HCT116 (cell line): Measurements from ENCODE around the gene MND1. TPM values are rescaled to one million over a fixed set of nuclear protein-coding genes. Genes with fewer than 3 reads are reported as not detected.

ENCODE experiments used
- ATAC-seq: fragments of 200-7000 bp; cut with Tn5 transposase; 2 replicates; pipeline ENCODE4 v1.9.1; 2020; ENCODE audit warnings: mild to moderate bottlenecking, moderate library complexity
- BruUV-seq: library from RNA; stranded (reverse); fragments of 400-500 nt; replicated peaks from 2 replicates; lab custom pipeline; 2021; lab: Mats Ljungman, UMichigan
- CTCF ChIA-PET: fragments of 300-600 bp; sonication (Branson Sonifier 250); formaldehyde crosslinking; loops from one replicate; lab custom pipeline; 2021; ENCODE audit warnings: antibody characterized with exemption; lab: Charles Lee
- POLR2A ChIA-PET: fragments of 300-600, 350-600 bp; sonication (Branson Sonifier 250); formaldehyde crosslinking; loops from one replicate; lab custom pipeline; 2021; ENCODE audit warnings: antibody characterized with exemption; lab: Charles Lee
- RAD21 ChIA-PET, 2 experiments: fragments of 300-600 bp; sonication (Branson Sonifier 250); formaldehyde crosslinking; loops; one replicate each; lab custom pipeline; 2023; ENCODE audit warnings: low total read pairs in 2 of 2; ENCODE audit not compliant: uncharacterized antibody in 2 of 2, unreplicated experiment in 2 of 2, low non-redundant PET in 1 of 2; lab: Charles Lee
- DNase-seq: peaks from one replicate; pipeline ENCODE4 v3.0.0-alpha.2; 2010; ENCODE audit warnings: low read depth, low spot score
- H2AFZ ChIP-seq: fragments of 200-600 bp; shearing (Covaris generic), sonication (generic); 2 replicates; pipeline ENCODE4 v1.6.1; 2017; ENCODE audit warnings: low read depth, mixed run types, mixed read lengths, antibody characterized with exemption, low read length; ENCODE audit not compliant: poor library complexity, severe bottlenecking
- H3K27ac ChIP-seq: 2 replicates; pipeline ENCODE4 v1.5.1; 2012; ENCODE audit warnings: low read depth, low read length
- H3K27me3 ChIP-seq: fragments of 200-600 bp; sonication (generic); 2 replicates; pipeline ENCODE4 v1.6.1; 2016; ENCODE audit warnings: mixed run types, low read length, mixed read lengths; ENCODE audit not compliant: insufficient read depth
- H3K36me3 ChIP-seq, 2 experiments: fragments of 200-500 bp in 1 of 2; fragments of 200-600 bp in 1 of 2; sonication (Bioruptor generic) in 1 of 2; sonication (generic) in 1 of 2; 2 replicates each; pipeline versions ENCODE4 v1.5.1 to v1.6.1; 2014 to 2016; ENCODE audit warnings: low read length in 2 of 2, inconsistent platforms in 1 of 2, mixed read lengths in 1 of 2, mixed run types in 1 of 2; ENCODE audit not compliant: insufficient read depth in 2 of 2, control insufficient read depth in 1 of 2
- H3K4me1 ChIP-seq, 2 experiments: fragments of 200-600 bp in 1 of 2; sonication (generic) in 1 of 2; 2 replicates each; pipeline versions ENCODE4 v1.5.1 to v1.6.1; 2012 to 2017; ENCODE audit warnings: low read length in 2 of 2, inconsistent platforms in 1 of 2, mild to moderate bottlenecking in 1 of 2, mixed read lengths in 1 of 2, mixed run types in 1 of 2, moderate library complexity in 1 of 2; ENCODE audit not compliant: insufficient read depth in 2 of 2, control insufficient read depth in 1 of 2
- H3K4me2 ChIP-seq: fragments of 200-600 bp; sonication (generic); 2 replicates; pipeline ENCODE4 v1.6.1; 2017; ENCODE audit warnings: mixed run types, low read length, mixed read lengths
- H3K4me3 ChIP-seq, 2 experiments: fragments of 200-600 bp in 1 of 2; sonication (generic) in 1 of 2; replicated peaks in 1 of 2; 2 replicates each; pipeline ENCODE4 v1.5.1; 2011 to 2016; ENCODE audit warnings: low read length in 2 of 2, control low read depth in 1 of 2, low read depth in 1 of 2, mild to moderate bottlenecking in 1 of 2, mixed read lengths in 1 of 2, mixed run types in 1 of 2
- H3K79me2 ChIP-seq: fragments of 200-600 bp; sonication (generic); 2 replicates; pipeline ENCODE4 v1.6.1; 2017; ENCODE audit warnings: mild to moderate bottlenecking, mixed run types, low read length, moderate library complexity, mixed read lengths; ENCODE audit not compliant: insufficient read depth
- H3K9ac ChIP-seq: fragments of 200-600 bp; sonication (generic); 2 replicates; pipeline ENCODE4 v1.6.1; 2016; ENCODE audit warnings: low read length, mixed read lengths
- H3K9me2 ChIP-seq: fragments of 200-600 bp; sonication (generic), shearing (Covaris generic); 2 replicates; pipeline ENCODE4 v1.6.1; 2017; ENCODE audit warnings: mixed run types, mild to moderate bottlenecking, moderate library complexity; ENCODE audit not compliant: insufficient read depth
- H3K9me3 ChIP-seq, 2 experiments: fragments of 200-500 bp in 1 of 2; fragments of 200-600 bp in 1 of 2; sonication (Bioruptor generic) in 1 of 2; sonication (generic) in 1 of 2; 2 replicates each; pipeline ENCODE4 v1.6.1; 2014 to 2017; ENCODE audit warnings: low read length in 2 of 2, mixed read lengths in 2 of 2, inconsistent platforms in 1 of 2, low read depth in 1 of 2, mild to moderate bottlenecking in 1 of 2, mixed run types in 1 of 2, moderate library complexity in 1 of 2; ENCODE audit not compliant: control insufficient read depth in 1 of 2, insufficient read depth in 1 of 2
- H4K20me1 ChIP-seq: fragments of 200-600 bp; sonication (generic), shearing (Covaris generic); 2 replicates; pipeline ENCODE4 v1.6.1; 2017; ENCODE audit warnings: mixed run types, mild to moderate bottlenecking, moderate library complexity; ENCODE audit not compliant: insufficient read depth
- CBX3 ChIP-seq: IDR thresholded peaks from 2 replicates; pipeline ENCODE4 v1.6.1; 2012; ENCODE audit warnings: low read depth
- EZH2phosphoT487 ChIP-seq: fragments of 200-600 bp; IDR thresholded peaks from 2 replicates; pipeline ENCODE4 v1.6.1; 2018; ENCODE audit warnings: antibody characterized with exemption, borderline replicate concordance
- JUND ChIP-seq: IDR thresholded peaks from 2 replicates; pipeline ENCODE4 v1.6.1; 2012
- MAX ChIP-seq: IDR thresholded peaks from 2 replicates; pipeline ENCODE4 v1.6.1; 2012
- POLR2AphosphoS5 ChIP-seq: IDR thresholded peaks from 2 replicates; pipeline ENCODE4 v1.6.1; 2011; ENCODE audit warnings: mild to moderate bottlenecking, low read depth, low read length, moderate library complexity
- RAD21 ChIP-seq: IDR thresholded peaks from 2 replicates; pipeline ENCODE4 v1.6.1; 2012; ENCODE audit warnings: low read depth, mild to moderate bottlenecking
- REST ChIP-seq: IDR thresholded peaks from 2 replicates; pipeline ENCODE4 v1.6.1; 2012; ENCODE audit warnings: low read depth
- SIN3A ChIP-seq: IDR thresholded peaks from 2 replicates; pipeline ENCODE4 v1.6.1; 2012; ENCODE audit warnings: low read depth
- YY1 ChIP-seq: IDR thresholded peaks from 2 replicates; pipeline ENCODE4 v1.6.1; 2011; ENCODE audit warnings: low read length, low read depth, moderate library complexity, mild to moderate bottlenecking; ENCODE audit not compliant: insufficient replicate concordance; ENCODE audit errors: extremely low read depth
- intact Hi-C: fragments of 100-400 bp; cut with micrococcal nuclease; formaldehyde crosslinking; loops from 2 replicates; pipeline ENCODE4 v1.10.0; 2022
- total RNA-seq: library from RNA; stranded (reverse); gene quantifications from one replicate; pipeline ENCODE4 v1.2.1, GENCODE V29; 2021; ENCODE audit not compliant: unreplicated experiment

Gene MND1
- total RNA-seq, 1 experiment from 2014 or later: 29.9 TPM

DNA sequence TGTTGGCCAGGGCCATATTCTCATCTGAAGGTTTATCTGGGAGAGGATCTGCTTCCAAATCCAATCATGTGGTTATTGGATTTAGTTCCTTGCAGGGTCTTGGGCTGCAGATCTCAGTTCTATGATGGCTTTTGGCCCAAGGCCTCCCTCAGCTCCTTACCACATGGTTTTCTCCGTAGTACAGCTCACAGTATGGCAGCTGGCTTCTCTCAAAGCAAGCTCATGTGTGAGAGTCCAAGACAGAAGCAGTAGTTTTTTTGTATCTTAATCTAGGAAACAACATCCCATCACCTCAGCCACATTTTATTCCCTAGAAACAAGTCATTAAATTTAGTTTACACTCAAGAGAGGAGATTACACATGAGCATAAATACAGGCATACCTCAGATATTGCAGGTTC lies 24.5 kb downstream of the MND1 start (continued):
- TF ChIP-seq REST: no peak
- no peak for TF ChIP-seq EZH2phosphoT487
- TF ChIP-seq POLR2AphosphoS5: no peak
- no peak for TF ChIP-seq YY1

GRCh38 chr4:153371701-153372234 lies 27.3 kb downstream of the MND1 start:
- TF ChIP-seq CBX3 (no peak), EZH2phosphoT487 (no peak), SIN3A (no peak), MAX (no peak), JUND (no peak), RAD21 (no peak)
- CTCF ChIA-PET: no interaction called here
- Histone ChIP-seq H3K79me2 (no peaks in the 10 kb centered on the region), H3K9ac (no peak overlapping the region), H3K4me2 (no peak overlapping the region), H3K27ac (no peak overlapping the region), H3K4me1 (no peaks in the 10 kb centered on the region), H3K36me3 (peaks cover 4 to 48% of the 10 kb centered on the region in 2 experiments; a peak in 3 of 4 replicates), H4K20me1 (no peaks in the 10 kb centered on the region), H3K4me3 (no peak overlapping the region), H3K9me2 (no peaks in the 10 kb centered on the region), H2AFZ (no peak overlapping the region), H3K27me3 (no peaks in the 10 kb centered on the region), H3K9me3 (no peaks in the 10 kb centered on the region)
- ATAC-seq: no peak
- RAD21 ChIA-PET: no interaction called here
- POLR2A ChIA-PET: no interaction called here
- intact Hi-C loops: no loop called here
- BruUV-seq: no TSS peak
- DNase-seq: no peak
